Right ventricle myocardium superior (tissue), 1 donor: ENCODE data around the gene SDS. TPM values are rescaled to one million over a fixed set of nuclear protein-coding genes. Genes with fewer than 3 reads are reported as not detected.

ENCODE experiments used
- ATAC-seq: fragments of 200-7000 bp; cut with Tn5 transposase; one replicate; pipeline ENCODE4 v1.9.1; 2020; ENCODE audit warnings: mild to moderate bottlenecking; ENCODE audit not compliant: poor library complexity
- DNase-seq: peaks from one replicate; pipeline ENCODE4 v3.0.0-alpha.2; 2020
- intact Hi-C: fragments of 100-400 bp; cut with DNase I; formaldehyde crosslinking; loops from one replicate; pipeline ENCODE4 v1.11.2; 2022
- long read RNA-seq: library from polyadenylated mRNA; unstranded; transcript quantifications from one replicate; pipeline ENCODE4 v2.0.0, GENCODE V29; 2021
- total RNA-seq: library from RNA; stranded (reverse); fragmentation: NEBNext Ultra II Directional; extraction: Animal tissue kit (Norgen Biotek cat#: 25700); gene quantifications from one replicate; pipeline ENCODE4 v1.2.1, GENCODE V29; 2021
- donor health status: DM: no; HTN: yes; CAD: no; lungs with severe emphysema.

The SDS gene
- not detected for total RNA-seq
- long read RNA-seq = 0 reads

GRCh38 chr12:113403435-113404415, at the start of gene SDS:
SDS (minus strand) TSS chr12:113403887; CDS start chr12:113399708, 4,179 bp downstream.
- ATAC-seq (peak; percentile 76), DNase-seq (peak; percentile 73)
- intact Hi-C loops = no loop called here

- ATAC-seq (no peak), DNase-seq (no peak)
- intact Hi-C loops = no loop called here
These were observed 49.6 kb upstream of the SDS start for GRCh38 chr12:113453330-113453729.

GRCh38 chr12:113452458-113452857, 48.8 kb upstream of the SDS start:
- DNase-seq (no peak), ATAC-seq (no peak)
- intact Hi-C loops = no loop called here

- ATAC-seq (no peak), DNase-seq (no peak)
- intact Hi-C loops = no loop called here
These were observed 46.2 kb upstream of the SDS start for GRCh38 chr12:113449839-113450238.

GRCh38 chr12:113449299-113449698, 45.6 kb upstream of the SDS start:
- no peak for ATAC-seq
- no peak for DNase-seq
- intact Hi-C loops = no loop called here

GRCh38 chr12:113448873-113449272, 45.2 kb upstream of the SDS start:
- no peak for ATAC-seq

GRCh38 chr12:113445544-113446171, 42.0 kb upstream of the SDS start:
- intact Hi-C loops = no loop called here
- DNase-seq (no peak), ATAC-seq (no peak)

More at GRCh38 chr12:113448873-113449272, 45.2 kb upstream of the SDS start:
- DNase-seq = no peak
- intact Hi-C loops = no loop called here

- ATAC-seq = no peak
- no peak for DNase-seq
- intact Hi-C loops = no loop called here
These were observed 39.4 kb upstream of the SDS start for GRCh38 chr12:113443030-113443539.

- ATAC-seq = no peak
- intact Hi-C loops = no loop called here
These were observed 37.5 kb upstream of the SDS start for GRCh38 chr12:113440947-113441782.

GRCh38 chr12:113440336-113440735, 36.6 kb upstream of the SDS start:
- intact Hi-C loops = no loop called here
- DNase-seq (no peak), ATAC-seq (no peak)

More at GRCh38 chr12:113440947-113441782, 37.5 kb upstream of the SDS start:
- no peak for DNase-seq

- DNase-seq (no peak), ATAC-seq (peak; percentile 45)
- intact Hi-C loops = no loop called here
These were observed 35.9 kb upstream of the SDS start for GRCh38 chr12:113439606-113440030.

GRCh38 chr12:113439301-113439597, 35.6 kb upstream of the SDS start:
- intact Hi-C loops = no loop called here
- DNase-seq (no peak), ATAC-seq (no peak)

GRCh38 chr12:113438523-113439300, 35.0 kb upstream of the SDS start:
- DNase-seq = no peak
- ATAC-seq = no peak
- intact Hi-C loops = no loop called here

- ATAC-seq (no peak), DNase-seq (no peak)
- intact Hi-C loops = no loop called here
These were observed 34.0 kb upstream of the SDS start for GRCh38 chr12:113437729-113438100.

GRCh38 chr12:113436993-113437728, 33.5 kb upstream of the SDS start:
- ATAC-seq = no peak
- DNase-seq = no peak
- intact Hi-C loops = no loop called here

GRCh38 chr12:113436586-113436985, 32.9 kb upstream of the SDS start:
- DNase-seq (no peak), ATAC-seq (no peak)
- intact Hi-C loops = no loop called here

- DNase-seq = no peak
- ATAC-seq = no peak
- intact Hi-C loops = no loop called here
These were observed 31.7 kb upstream of the SDS start for GRCh38 chr12:113435367-113435766.

GRCh38 chr12:113432986-113433385, 29.3 kb upstream of the SDS start:
- no peak for DNase-seq
- intact Hi-C loops = no loop called here
- no peak for ATAC-seq
